NCI-H1436 treated with DMSO at 0.1 percent for 48 hours (cell line): ENCODE data around the gene NPBWR2.

Experiments
- DNase-seq: peaks from one replicate; lab custom pipeline; 2025; lab: John Stamatoyannopoulos, UW

Gene NPBWR2

DNA sequence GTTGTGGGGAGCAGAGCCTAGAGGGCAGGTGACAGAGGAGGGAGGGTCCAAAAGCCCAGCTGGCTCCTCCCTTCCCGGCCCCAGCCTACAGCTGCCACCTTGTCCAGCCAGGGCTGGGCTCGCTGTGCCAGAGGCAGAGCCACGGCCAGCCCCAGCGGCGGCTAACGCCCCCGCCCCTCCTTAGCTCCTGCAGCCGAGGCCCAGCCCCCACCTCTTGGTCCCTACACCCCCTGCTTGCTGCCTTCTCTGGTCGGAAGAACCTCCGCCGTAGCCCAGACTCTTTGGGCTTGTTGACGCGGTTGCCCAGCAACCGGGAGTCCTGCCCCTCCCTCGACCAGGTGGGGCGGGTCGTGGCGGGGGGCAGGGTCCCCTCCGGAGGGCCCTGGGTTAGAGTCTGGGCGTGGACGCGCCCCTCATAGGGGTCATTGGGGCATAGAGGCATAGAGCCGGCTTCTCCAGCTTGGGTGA is 22.6 kb downstream of the NPBWR2 start:
- DNase-seq, result no peak

DNA sequence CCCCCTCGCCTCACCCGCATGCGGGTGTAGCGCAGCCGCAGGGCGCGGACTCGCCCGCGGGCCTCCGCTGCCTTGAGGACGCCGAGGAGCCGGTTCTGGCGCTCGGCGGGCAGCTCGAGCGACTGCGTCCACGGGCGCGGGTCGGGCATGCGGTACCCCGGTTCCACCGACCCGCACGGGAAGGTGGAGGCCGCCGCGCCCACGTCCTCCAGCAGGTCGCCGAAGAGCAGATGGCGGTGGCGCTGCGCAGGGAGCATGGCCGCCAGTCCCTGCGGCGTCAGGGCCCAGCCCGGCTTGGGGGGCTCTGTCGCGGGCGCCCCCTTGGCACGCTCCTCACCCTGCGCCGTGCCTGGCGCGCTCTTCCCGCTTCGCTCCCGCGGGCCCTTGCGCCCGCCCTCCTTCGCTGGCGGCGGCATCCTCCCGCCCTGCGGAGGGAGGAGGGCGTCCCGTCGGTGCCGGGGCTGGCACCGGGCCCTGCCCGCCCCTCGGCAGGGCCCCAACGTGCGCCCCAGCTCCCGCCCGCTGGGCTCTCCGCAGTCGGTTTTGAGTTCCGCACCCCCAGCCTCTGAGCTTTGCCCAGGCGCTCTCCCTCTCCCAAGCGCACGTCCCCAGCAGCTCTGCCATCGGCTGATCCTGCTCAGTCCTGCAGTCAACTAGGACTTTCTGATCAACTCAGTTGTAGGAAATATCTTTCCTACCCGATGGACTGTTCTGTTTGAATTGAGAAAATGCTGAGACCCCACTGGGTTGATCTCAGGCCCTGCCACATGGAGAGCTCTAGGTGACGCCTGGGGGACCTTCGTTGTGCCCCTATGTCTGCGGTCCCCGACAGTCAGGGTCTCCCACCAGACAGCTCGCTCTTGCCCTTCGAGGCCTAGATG is 23.3 kb downstream of the NPBWR2 start, which contains the start of gene LKAAEAR1:
Gene LKAAEAR1, minus strand, starts transcription at position 595 of the 881 bp plus-strand sequence. Its CDS starts 179 bp downstream, at position 416.
- DNase-seq, result no peak

DNA sequence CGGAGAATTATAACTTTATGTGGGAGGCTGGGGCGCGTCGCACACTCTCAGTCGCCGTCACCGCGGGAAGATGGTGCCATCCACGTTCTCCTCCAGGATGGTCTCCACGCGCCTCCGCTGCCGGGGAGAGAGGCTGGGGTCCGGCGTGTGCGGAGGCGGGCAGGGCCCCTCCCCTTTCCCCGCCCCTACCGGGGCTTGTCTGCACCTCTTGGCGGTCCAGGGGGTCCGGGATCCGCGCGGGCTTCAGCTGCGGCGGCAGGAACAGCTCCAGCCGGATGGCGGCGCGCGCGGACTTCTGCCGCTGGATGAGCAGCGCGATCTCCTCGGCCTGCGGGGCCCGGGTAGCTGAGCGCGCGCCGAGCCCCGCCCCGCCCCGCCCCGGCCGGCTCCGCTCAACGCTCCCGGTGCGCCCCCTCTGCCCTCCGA is 24.0 kb downstream of the NPBWR2 start:
- DNase-seq, result no peak

DNA sequence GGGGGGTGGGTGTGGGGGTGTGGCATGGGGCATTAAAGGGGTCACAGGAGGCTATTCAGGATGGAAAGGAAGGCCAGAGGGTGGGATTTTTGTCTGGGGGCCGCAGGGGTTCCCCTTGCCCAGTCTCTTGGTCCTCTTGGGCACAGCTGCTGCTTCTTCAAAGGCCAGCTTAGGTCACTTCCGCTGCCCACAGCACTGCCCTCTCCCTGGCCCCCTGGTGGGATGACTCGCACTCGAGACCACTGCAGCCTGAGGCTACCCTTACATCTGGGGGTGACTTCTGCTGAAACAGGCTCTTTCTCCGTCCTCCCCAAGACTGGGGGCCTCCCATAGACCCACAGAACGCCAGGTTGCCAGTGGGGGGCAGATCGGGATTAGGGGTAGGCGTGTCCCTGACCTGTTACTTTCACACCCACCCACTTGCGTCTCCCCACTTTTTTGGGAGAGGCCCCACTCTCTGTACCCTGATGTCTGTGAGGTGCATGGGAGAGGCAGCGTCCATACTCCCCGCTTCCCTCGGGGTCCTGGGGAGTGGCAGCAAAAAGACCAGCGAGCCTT is 24.5 kb downstream of the NPBWR2 start:
- no peak for DNase-seq

DNA sequence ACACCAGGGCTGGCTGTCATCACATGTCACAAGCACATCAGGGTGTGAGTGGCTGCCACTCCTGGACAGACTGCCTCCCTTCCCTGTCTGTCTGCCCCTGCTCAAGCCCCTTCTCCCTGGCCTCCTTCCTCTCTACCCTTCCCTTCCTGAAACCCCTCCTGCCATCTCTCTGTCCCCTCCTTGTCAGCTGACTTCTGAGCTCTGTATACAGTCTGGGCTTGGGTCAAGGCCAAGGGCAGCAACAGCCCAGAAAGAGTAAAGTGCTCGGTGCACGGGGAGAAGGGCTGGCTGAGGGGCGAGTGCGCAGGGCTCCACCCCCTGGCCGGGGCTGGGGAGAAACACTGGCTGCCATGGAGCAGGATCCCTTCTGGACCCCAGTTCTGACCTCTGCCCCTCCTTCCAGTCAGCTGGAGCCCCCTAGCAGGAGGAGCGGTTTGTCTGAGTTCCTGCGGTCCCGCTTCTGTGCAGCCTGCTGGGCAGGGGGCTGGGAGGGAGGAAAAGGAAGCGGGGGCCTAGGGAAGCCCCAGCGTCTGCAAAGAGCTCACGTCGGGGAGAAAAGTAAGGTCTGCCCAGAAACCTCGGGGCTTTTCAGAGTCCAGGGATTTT is 25.1 kb downstream of the NPBWR2 start:
- DNase-seq, result no peak

DNA sequence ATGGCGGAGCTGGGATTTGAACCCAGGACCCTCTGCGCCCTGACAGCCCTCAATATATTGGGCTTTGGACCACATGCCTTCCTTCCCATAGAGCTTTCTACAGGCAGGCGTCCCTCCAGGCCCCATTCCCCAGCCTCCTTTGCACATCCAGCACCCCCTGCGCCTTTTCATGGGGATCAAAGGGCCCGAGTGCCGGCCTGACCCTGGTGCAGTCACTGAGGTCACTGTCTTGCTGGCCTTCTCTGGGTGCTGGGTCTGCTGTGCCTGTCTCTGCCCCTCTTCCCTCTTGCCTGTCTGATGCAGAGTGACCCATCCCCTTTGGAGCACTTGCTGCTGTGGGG is 25.8 kb downstream of the NPBWR2 start:
- no peak for DNase-seq

DNA sequence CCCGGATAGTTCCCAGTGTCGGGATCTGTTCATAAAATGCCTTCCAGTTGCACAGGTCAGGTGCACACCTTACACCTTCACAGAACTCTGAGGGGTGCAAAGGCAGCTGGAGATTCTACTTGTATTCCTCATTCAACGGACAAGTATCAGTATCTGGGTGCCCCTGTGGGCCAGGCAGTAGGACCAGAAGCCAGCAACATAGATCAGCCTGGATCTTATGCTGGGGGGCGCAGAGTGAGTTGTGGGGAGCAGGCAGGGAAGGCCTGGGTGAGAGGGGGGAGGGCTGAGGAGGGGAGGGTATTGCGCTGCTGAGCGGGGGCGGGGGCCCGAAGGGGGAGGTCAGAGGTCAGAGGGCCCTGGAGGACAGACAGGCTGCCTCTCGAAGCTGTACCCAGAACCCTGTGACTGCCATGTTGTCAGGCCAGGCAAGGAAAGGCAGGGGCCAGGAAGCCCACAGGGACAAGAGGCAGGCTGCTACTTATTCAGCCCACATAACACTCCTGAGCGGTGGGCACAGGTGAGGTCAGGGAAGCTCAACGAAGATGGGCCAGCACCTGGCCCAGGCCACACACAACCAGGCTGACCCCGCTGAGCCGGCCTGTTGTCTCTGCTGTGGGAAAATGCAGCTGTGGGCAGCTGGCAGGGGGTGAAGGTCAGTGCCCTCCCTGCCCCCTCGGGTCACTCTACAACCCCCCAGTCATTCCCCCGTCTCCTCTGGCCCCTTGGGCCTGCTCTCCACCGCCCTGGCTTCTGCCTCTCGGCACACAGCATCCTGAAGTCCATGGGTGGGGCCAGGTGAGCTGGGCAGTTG is 26.3 kb downstream of the NPBWR2 start:
- DNase-seq, result no peak

DNA sequence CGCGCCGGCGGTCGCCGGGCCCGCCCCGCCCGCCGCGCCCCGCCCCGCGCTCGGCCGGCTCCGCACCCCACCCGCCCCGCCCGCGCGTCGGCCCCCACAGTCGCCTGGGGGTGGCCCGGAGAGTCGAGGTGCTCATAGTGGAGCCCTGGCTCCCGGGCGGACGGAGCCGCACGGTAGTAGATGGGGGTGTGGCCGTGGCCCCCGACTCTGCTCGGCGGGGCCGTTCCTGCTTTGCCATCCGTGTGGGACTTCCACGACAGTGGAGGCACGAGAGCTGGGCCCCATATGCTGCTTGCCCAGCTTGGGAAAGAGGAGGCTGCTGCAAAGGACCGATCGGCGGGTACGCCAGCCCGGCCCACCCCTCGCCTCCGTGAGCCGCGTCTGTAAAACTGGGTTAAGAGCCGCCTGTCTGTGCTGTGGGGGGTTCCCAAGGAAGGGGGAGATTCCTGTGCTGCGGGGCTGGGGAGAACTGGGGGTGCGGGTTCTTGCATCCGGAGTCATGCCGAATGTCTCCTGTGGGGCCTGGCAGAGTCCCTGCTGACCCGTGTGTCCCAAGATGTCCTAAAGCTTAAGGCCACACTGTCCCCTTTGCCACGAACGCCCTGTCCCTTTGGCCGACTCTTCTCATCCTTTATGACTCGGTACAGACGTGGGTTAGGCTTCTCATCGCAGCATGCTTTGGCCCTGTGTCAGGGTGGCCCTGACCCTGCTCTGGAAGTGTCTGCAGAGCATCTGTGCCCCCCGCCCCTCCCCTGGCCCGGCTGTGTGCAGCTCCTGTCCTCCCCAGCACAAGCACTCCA is 27.2 kb downstream of the NPBWR2 start, which contains the start of gene OPRL1:
Gene OPRL1, plus strand, starts transcription at position 70 of the 800 bp plus-strand sequence. CDS start 12,639 bp downstream, outside the sequence.
- DNase-seq, result no peak

DNA sequence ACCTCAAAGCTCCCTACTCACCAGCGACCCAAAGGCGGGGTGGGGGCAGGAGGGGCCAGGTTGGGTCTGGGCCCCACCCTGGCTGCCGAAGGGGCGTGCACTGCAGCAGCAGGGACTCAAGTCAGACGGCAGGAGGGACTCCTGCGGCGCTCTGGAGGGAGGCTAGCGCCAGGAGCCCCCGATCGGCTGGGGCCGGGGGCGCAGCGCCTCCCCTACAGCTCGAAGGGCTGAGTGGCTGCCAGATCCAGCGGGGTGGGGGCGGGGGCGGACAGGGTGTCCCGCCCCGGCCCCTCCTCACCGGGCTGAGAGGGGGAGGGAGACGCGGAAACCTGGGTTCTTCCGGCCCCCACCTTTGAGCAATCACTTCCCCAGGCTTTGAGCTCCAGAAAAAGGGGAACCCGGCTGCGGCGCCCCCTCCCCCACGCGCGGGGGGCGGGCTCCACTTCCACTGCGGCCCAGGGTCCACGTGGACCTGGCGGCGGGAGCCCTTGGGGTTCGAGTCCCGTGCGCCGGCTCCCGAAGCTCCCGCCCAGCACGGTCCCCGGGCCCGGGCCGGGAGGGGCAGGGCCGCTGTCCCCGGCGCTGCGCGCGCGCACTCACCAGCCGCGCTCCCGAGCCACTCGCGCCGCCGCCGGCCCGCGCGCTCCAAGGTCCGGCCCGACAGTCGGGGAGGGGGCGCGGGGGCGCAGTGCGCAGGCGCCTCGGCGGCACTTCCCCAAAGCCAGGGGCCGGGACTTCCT is 27.9 kb downstream of the NPBWR2 start, which contains the start of gene RGS19:
Gene RGS19, minus strand, starts transcription at position 246 of the 740 bp plus-strand sequence. CDS start 2,632 bp downstream, outside the sequence.
- no peak for DNase-seq

DNA sequence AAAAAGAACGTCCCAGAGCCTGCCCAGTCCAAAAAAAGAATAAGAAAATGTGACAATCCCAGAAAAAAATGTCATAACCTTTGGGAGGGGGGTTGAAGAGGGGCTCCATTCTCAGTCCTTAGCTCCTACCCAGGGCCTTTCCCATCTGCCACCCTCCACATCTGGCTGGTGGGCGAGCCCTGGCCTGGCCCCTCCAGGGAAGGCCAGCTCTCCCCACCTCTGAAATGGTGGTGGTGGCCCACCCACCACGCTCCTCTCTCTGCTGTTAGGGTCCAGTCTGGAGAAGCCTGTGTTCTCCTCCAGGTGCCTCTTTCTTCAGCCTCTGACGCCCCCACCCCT is 28.5 kb downstream of the NPBWR2 start:
- DNase-seq, result no peak

DNA sequence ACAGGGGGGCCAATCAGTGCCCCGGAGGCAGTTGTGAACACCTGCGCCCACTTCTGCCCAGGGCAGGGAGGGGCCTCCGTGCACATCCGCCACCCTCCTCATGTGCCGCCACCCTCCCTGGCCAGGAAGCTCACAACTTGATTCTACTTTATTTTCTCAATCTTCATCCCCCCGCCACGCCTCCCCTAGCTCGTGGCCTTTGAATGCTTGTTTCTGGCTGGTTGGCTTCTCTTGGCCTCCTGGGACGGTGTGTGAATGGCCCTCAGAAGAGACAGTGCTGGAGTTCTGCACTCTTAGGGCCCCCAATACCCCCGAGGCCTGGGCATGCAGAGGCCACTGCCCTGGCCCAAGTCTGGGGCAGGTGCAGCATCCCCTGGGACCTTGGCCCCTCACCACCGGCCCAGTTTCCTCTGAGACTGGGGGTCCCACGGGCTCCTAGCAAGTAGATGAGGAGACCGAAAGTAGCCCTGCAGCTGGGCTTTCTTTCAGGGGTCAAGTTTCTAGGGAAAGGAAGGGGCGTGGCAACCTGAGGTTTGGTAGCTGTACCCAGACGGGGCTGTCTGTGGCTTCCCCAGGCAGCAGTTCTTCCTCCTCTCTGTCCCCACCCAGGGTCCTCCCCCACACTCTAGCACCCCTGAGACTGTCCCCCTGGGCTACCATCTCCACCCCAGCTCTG is 29.4 kb downstream of the NPBWR2 start:
- no peak for DNase-seq

DNA sequence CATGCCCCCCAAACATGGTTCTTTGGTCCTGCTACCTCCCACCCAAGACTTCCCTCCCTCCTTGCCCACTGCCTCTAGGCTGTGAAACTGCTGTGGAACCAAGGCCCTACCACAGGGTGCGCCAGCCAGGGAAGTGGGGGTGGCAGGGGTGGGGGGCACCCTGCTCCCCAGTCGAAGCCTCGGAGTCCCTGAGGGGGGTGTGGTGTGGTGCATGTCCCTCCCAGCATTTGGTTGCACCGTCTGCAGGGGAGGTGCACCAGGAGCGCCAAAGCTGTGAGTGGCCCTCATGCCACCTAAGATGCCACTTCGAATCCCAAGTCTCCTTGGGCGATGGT is 29.9 kb downstream of the NPBWR2 start:
- DNase-seq, result no peak

DNA sequence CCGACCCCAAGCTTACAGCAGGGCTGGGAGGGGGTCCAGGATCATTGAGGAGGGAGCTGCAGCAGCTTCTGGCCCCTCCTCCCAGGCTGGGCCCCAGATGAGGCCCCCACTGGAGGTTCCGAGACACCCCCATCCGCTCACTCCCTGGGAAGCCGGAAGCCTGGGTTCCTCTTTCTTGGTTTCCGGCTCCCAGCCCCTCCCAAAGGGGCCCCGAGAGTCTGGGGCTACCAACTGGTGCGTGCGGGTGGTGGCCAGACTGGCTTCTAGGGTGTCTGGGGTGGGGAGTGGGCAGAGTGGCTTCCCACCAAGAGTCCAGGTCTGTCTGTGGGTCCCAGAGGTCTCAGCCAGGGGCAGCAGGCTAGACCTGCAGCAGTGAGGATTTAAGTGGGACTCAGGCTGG is 30.3 kb downstream of the NPBWR2 start:
- DNase-seq, result no peak

DNA sequence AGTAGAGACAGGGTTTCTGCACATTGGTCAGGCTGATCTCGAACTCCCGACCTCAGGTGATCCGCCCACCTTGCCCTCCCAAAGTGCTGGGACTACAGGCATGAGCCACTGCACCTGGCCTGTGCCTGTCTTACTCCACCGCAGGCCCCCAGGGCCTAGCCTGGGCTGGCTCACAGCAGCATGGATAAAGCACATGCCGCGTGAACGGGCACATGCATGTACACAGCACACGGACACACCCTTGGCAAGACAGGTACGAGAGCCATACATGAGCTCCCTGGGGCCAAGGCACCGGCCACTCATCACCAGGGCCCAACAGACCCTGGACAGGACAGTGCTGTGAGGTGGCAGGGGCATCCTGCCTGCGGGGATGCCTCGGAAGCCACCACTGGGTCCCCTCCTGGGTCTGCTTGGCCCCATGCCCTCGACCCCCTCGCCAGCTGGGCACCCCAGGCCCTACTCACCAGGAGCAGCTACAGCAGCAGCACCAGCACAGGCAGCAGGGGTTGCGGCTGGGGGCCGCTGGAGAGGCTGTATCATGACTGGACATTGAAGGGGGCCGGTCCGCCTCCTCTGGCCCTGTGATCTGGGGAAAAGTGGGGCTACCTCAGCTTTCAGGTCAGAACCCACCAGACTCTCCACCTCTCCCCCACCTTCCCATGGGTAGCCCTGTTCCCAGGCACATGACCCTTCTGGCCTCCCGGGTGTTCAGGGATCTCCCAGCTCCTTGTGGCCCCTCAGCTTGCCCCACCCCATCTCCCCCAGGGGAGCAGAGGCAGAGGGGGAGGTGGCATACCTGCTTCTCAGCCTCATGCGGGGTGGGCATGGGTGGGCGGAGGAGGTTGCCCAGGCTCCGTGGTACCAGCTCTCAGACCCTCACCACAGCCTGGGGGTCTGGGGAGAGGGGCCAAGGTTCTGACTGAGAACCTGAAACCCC is 31.0 kb downstream of the NPBWR2 start:
- DNase-seq, result no peak

DNA sequence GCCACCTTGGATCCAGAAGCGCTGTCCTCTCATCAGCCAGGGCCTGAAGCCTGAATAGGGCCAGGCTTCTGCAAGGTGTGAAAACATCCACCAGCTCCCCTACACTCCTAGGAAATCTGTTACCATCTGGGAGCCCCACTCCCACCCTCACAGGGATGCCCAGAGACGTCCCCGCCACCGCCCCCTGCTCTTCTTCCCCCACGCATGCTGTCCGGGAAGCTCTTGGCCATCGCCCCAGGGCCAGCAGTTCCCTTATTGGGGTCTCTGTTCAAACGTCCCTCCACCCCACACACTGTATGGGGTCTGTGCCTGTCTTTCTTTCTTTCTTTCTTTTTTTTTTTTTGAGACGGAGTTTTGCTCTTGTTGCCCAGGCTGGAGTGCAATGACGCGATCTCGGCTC is 31.8 kb downstream of the NPBWR2 start:
- no peak for DNase-seq

DNA sequence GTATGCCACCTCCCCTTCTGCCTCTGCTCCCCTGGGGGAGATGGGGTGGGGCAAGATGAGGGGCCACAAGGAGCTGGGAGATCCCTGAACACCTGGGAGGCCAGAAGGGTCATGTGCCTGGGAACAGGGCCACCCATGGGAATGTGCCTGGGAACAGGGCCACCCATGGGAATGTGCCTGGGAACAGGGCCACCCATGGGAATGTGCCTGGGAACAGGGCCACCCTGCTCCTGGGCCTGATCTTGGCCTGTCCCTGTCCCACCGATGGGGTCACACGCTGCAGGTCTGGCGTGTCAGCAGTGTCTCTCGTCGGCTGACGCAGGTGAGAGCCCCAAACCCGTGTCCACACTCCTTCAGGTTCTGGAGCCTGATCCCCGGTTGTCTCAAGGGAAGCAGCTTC is 32.4 kb downstream of the NPBWR2 start:
- no peak for DNase-seq

DNA sequence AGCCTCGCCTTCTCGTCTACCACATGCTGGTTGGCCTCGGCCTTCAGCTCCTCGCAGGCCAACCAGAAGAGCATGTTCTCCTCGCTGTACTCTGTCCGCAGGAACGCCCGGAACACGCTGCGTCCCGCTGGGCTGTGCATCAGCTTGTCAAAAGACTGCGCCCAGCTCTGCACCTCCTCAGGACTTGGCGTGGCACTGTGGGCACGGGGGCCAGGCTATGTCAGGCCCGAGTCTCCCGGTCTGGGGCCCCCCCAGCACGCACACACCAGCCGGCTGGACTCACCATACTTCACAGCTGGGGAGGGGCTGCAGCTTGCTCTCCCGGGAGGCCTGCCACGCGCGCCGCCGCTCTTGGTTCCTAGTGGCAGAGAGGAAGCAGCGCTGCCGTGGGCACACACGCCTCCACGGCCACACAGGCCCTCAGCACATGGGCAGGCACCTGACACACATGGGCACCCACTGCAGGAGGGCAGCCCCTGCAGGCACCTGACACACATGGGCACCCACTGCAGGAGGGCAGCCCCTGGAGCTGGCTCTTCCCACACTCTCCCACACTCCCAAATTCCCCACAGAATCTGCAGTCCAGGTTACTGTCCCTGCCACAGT is 33.1 kb downstream of the NPBWR2 start:
- no peak for DNase-seq

DNA sequence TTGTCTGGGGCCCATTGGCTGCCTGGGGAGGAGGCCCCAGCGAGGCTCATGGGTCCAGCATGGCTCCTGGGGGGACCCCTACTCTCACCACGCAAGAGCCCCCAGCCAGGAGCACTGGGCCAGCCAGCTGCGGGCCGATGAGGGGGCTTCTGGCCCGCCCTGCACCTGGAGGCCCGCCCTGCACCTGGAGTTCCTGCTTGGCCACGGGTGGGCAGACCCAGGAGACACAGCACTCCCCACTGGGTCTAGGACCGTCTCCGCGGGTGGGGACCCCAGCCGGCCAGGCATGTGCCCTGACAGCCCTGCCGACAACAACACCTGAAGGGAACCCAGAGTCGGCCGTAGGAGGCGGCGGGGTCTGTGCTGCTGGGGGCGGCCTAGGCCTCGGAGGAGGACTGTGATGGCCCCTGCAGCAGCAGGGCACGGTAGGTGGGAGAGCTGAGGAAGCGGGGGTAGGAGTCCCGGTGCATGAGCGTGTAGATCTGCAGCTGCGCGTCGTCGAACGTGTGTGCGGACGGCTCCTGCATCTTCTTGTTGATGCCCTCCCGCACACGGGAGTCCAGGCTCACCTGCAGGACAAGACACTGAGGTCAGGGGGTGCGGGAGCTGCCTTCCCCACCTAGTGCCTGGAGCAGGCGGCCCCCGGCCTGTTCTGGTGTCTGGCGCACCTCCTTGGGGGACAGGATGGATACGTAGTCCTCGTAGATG is 33.7 kb downstream of the NPBWR2 start:
- DNase-seq, result no peak
